PC-3 (cell line): ENCODE data around the gene AHCYL1.

ENCODE experiments used
- EZH2 ChIP-seq: fragments of 300-600 bp; sonication (generic); IDR thresholded peaks from one replicate; pipeline ENCODE4 v1.6.1; 2017; ENCODE audit warnings: antibody characterized with exemption, mild to moderate bottlenecking, low read length; ENCODE audit not compliant: unreplicated experiment
- TF ChIP-seq, protein P1 (sequence below): fragments of 300-600 bp; sonication (generic); conservative IDR thresholded peaks from 2 replicates; pipeline ENCODE4 v1.5.1; 2017; ENCODE audit warnings: antibody characterized with exemption, low read depth, mild to moderate bottlenecking, low read length

DNA sequence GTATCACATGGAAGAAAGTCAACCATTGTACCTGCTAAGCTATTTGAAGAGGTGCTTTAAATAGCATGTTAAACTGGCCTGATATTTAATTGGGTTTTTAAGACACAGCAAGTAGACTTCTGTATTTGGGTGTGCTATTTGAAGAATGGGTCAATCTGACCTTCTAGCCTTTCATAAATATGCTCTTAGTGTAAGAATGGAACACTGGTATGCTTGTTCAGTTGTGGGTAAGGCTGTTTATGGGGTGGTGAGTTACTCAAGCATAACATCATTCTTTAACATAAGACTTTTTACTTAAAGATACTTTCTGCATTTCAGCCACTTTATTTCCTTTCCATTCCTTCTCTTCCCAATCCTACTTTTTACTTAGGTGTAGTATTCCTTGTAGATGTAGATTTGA lies 21.4 kb downstream of the AHCYL1 start:
- TF ChIP-seq, protein P1, sequence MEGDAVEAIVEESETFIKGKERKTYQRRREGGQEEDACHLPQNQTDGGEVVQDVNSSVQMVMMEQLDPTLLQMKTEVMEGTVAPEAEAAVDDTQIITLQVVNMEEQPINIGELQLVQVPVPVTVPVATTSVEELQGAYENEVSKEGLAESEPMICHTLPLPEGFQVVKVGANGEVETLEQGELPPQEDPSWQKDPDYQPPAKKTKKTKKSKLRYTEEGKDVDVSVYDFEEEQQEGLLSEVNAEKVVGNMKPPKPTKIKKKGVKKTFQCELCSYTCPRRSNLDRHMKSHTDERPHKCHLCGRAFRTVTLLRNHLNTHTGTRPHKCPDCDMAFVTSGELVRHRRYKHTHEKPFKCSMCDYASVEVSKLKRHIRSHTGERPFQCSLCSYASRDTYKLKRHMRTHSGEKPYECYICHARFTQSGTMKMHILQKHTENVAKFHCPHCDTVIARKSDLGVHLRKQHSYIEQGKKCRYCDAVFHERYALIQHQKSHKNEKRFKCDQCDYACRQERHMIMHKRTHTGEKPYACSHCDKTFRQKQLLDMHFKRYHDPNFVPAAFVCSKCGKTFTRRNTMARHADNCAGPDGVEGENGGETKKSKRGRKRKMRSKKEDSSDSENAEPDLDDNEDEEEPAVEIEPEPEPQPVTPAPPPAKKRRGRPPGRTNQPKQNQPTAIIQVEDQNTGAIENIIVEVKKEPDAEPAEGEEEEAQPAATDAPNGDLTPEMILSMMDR: no peak
- TF ChIP-seq EZH2: no peak
